ENCODE results near the gene DDR2.

GRCh38 chr1:162663086-162663485 lies 30.8 kb downstream of the DDR2 start:
- TF ChIP-seq YY1 (IDR thresholded peaks at IDR 0.05; ENCODE audit: insufficient read depth, insufficient read length) (no peak), ZNF274 (IDR thresholded peaks at IDR 0.05; ENCODE audit: low read depth, low read length) (no peak)
